IPS-18a (cell line): ENCODE results near the gene FGF2.

Experiments
- H3K27ac ChIP-seq: one replicate; pipeline ENCODE4 v1.5.1; 2013; ENCODE audit warnings: low read length
- H3K27me3 ChIP-seq: one replicate; pipeline ENCODE4 v1.6.1; 2013; ENCODE audit warnings: mild to moderate bottlenecking, low read length; ENCODE audit not compliant: control insufficient read depth, insufficient read depth
- H3K36me3 ChIP-seq: one replicate; pipeline ENCODE4 v1.6.1; 2013; ENCODE audit warnings: low read depth, low read length; ENCODE audit not compliant: control insufficient read depth
- H3K4me1 ChIP-seq: one replicate; pipeline ENCODE4 v1.6.1; 2013; ENCODE audit warnings: low read depth, low read length; ENCODE audit not compliant: control insufficient read depth
- H3K4me3 ChIP-seq: one replicate; pipeline ENCODE4 v1.5.1; 2013; ENCODE audit warnings: low read length
- H3K9ac ChIP-seq: one replicate; pipeline ENCODE4 v1.6.1; 2013; ENCODE audit warnings: mild to moderate bottlenecking, low read length, moderate library complexity
- H3K9me3 ChIP-seq: one replicate; pipeline ENCODE4 v1.6.1; 2013; ENCODE audit warnings: low read depth, low read length; ENCODE audit not compliant: control insufficient read depth

Gene FGF2

DNA sequence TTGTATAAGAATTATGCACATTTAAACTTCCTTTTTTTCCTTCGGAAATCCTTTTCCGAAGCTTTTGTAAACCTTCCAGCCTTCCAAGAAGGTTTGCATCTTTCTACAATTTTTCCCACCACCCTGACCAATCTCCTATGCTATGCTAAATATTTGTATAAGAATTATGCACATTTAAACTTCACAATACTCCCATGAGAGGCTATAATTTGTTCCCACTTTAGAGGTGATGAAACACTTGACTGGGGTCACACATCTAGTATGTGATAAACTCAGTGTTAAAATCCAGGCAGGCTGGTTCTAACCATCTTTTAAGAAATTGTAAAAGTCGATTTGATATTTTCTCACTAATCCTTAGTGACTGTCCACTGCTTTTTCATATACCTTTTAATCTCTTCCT lies 73.7 kb downstream of the FGF2 start:
- Histone ChIP-seq H3K4me1 (peaks cover 13% of the 10 kb centered on the region), H3K36me3 (peaks cover 18% of the 10 kb centered on the region), H3K9me3 (no peaks in the 10 kb centered on the region), H3K27me3 (no peaks in the 10 kb centered on the region), H3K9ac (no peak overlapping the region), H3K4me3 (no peak overlapping the region), H3K27ac (no peak overlapping the region)

DNA sequence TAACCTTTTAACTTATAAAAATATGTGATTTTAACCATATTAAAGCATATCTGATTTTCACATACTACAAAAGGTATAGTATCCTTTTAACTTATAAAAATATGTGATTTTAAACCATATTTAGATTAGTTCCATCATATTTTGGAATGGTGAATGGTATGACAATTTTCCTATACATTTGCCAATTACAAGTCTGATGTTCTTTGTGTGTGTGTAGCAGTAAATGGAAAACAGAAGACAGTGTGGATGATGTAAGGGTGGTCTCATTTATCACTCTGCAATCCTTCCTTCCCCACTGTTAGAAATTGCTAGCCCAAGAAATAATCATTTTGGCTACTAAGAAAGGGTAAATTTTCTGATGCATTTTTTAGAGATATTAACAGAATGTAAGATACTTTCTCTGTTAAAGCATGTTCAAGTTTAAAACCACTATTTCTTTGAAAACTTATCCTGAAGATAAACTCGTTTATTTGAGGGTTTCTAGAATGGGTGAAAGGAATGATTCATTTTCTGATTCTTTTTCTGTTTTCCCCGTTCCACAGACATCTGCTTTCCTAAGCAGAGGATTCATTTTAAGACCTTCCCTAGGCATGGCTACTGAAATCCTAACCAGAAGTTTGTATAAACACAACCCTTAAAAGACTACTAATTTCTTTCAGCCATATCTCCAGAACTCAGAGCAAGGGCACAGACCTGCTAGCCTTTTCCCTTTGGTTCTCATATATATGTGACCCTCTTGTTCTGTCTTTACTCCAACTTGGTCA lies 74.8 kb downstream of the FGF2 start:
- Histone ChIP-seq H3K4me3 (no peak overlapping the region), H3K27me3 (no peaks in the 10 kb centered on the region), H3K9ac (no peak overlapping the region), H3K4me1 (peaks cover 13% of the 10 kb centered on the region), H3K27ac (no peak overlapping the region), H3K36me3 (peaks cover 9% of the 10 kb centered on the region), H3K9me3 (no peaks in the 10 kb centered on the region)

GRCh38 chr4:122903766-122904288 lies 77.2 kb downstream of the FGF2 start:
- Histone ChIP-seq H3K4me3 (no peak overlapping the region), H3K9me3 (no peaks in the 10 kb centered on the region), H3K9ac (no peak overlapping the region), H3K27ac (no peak overlapping the region), H3K27me3 (no peaks in the 10 kb centered on the region), H3K36me3 (no peaks in the 10 kb centered on the region), H3K4me1 (peaks cover 13% of the 10 kb centered on the region)

- Histone ChIP-seq H3K27me3 (no peaks in the 10 kb centered on the region), H3K36me3 (no peaks in the 10 kb centered on the region)
Observed at GRCh38 chr4:122906859-122907305, 80.3 kb downstream of the FGF2 start.

GRCh38 chr4:122908223-122908622 lies 81.6 kb downstream of the FGF2 start:
- no peak overlapping the region for H3K9ac ChIP-seq
- H3K27me3 ChIP-seq: no peaks in the 10 kb centered on the region
- no peaks in the 10 kb centered on the region for H3K36me3 ChIP-seq
- no peaks in the 10 kb centered on the region for H3K9me3 ChIP-seq
- no peak overlapping the region for H3K27ac ChIP-seq
- no peak overlapping the region for H3K4me3 ChIP-seq
- H3K4me1 ChIP-seq: peaks cover 5% of the 10 kb centered on the region

More at GRCh38 chr4:122906859-122907305, 80.3 kb downstream of the FGF2 start:
- Histone ChIP-seq H3K4me3 (no peak overlapping the region), H3K9ac (no peak overlapping the region), H3K9me3 (no peaks in the 10 kb centered on the region), H3K4me1 (peaks cover 6% of the 10 kb centered on the region), H3K27ac (no peak overlapping the region)

GRCh38 chr4:122909683-122910082 lies 83.1 kb downstream of the FGF2 start:
- Histone ChIP-seq H3K4me3 (no peak overlapping the region), H3K27me3 (no peaks in the 10 kb centered on the region), H3K4me1 (no peaks in the 10 kb centered on the region), H3K27ac (no peak overlapping the region), H3K9ac (no peak overlapping the region), H3K9me3 (no peaks in the 10 kb centered on the region), H3K36me3 (no peaks in the 10 kb centered on the region)

- no peak overlapping the region for H3K27ac ChIP-seq
Observed at GRCh38 chr4:122911588-122911987, 85.0 kb downstream of the FGF2 start.

GRCh38 chr4:122912810-122913575 lies 86.4 kb downstream of the FGF2 start:
- H3K27me3 ChIP-seq: no peaks in the 10 kb centered on the region
- no peaks in the 10 kb centered on the region for H3K4me1 ChIP-seq
- H3K4me3 ChIP-seq: no peak overlapping the region
- no peak overlapping the region for H3K9ac ChIP-seq
- no peaks in the 10 kb centered on the region for H3K36me3 ChIP-seq
- no peaks in the 10 kb centered on the region for H3K9me3 ChIP-seq
- no peak overlapping the region for H3K27ac ChIP-seq

More at GRCh38 chr4:122911588-122911987, 85.0 kb downstream of the FGF2 start:
- no peaks in the 10 kb centered on the region for H3K9me3 ChIP-seq
- H3K36me3 ChIP-seq: no peaks in the 10 kb centered on the region
- no peaks in the 10 kb centered on the region for H3K4me1 ChIP-seq
- H3K4me3 ChIP-seq: no peak overlapping the region
- H3K9ac ChIP-seq: no peak overlapping the region
- no peaks in the 10 kb centered on the region for H3K27me3 ChIP-seq

GRCh38 chr4:122914292-122914904 lies 87.8 kb downstream of the FGF2 start:
- Histone ChIP-seq H3K27ac (no peak overlapping the region), H3K4me1 (no peaks in the 10 kb centered on the region), H3K27me3 (no peaks in the 10 kb centered on the region), H3K4me3 (no peak overlapping the region), H3K9ac (no peak overlapping the region), H3K36me3 (no peaks in the 10 kb centered on the region), H3K9me3 (no peaks in the 10 kb centered on the region)

- H3K27me3 ChIP-seq: no peaks in the 10 kb centered on the region
- no peaks in the 10 kb centered on the region for H3K4me1 ChIP-seq
- no peaks in the 10 kb centered on the region for H3K9me3 ChIP-seq
- H3K36me3 ChIP-seq: no peaks in the 10 kb centered on the region
- no peak overlapping the region for H3K27ac ChIP-seq
- H3K9ac ChIP-seq: no peak overlapping the region
- H3K4me3 ChIP-seq: no peak overlapping the region
Observed at GRCh38 chr4:122914938-122915337, 88.3 kb downstream of the FGF2 start.

DNA sequence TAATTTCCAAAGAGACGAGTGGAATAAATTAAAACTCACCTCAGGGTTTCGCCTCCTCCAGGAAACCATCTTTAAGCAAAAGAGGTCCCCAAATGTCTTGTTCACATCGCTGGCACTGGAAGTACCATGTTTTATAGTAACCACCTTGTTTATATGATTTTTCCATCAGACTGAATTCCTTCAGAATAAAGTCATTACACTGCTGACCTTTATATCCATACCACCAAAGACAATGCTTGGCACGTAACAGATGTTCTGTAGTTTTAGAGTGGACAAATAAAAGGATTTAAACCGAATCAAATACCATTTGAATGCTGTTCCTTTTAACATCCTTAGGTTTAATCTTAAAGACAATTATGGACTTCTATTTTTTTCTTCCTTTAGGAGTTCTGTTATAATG lies 91.1 kb downstream of the FGF2 start:
- Histone ChIP-seq H3K9me3 (no peaks in the 10 kb centered on the region), H3K36me3 (no peaks in the 10 kb centered on the region), H3K27ac (no peak overlapping the region), H3K4me3 (no peak overlapping the region), H3K27me3 (no peaks in the 10 kb centered on the region), H3K9ac (no peak overlapping the region), H3K4me1 (no peaks in the 10 kb centered on the region)
